GM23338 (cell line): ENCODE data around the gene CTU1.
"Not testable (repeated sequence)": the region's sequence is repeated elsewhere in the genome, so short reads cannot be mapped to it uniquely, and the experiment has no call there.

ENCODE experiments used
- CREB1 ChIP-seq: fragments of 250-450 bp; sonication (Bioruptor Pico); IDR thresholded peaks from 2 replicates; pipeline ENCODE4 v1.5.0; 2020; ENCODE audit warnings: low read depth, mild to moderate bottlenecking, moderate library complexity
- EZH2 ChIP-seq: fragments of 200-600 bp; sonication (generic); IDR thresholded peaks from one replicate; pipeline ENCODE4 v1.8.0; 2017; ENCODE audit warnings: antibody characterized with exemption, mild to moderate bottlenecking, low read depth; ENCODE audit not compliant: unreplicated experiment
- EZH2phosphoT487 ChIP-seq: fragments of 200-600 bp; sonication (generic); IDR thresholded peaks from one replicate; pipeline ENCODE4 v1.8.1; 2018; ENCODE audit warnings: antibody characterized with exemption; ENCODE audit not compliant: unreplicated experiment
- JUNB ChIP-seq: IDR thresholded peaks from one replicate; pipeline ENCODE4 v1.6.1; 2016; ENCODE audit warnings: antibody characterized with exemption; ENCODE audit not compliant: unreplicated experiment
- NANOG ChIP-seq: IDR thresholded peaks from 2 replicates; pipeline ENCODE4 v1.6.1; 2016; ENCODE audit warnings: antibody characterized with exemption, borderline replicate concordance
- POLR2AphosphoS5 ChIP-seq: IDR thresholded peaks from 2 replicates; pipeline ENCODE4 v1.6.1; 2016; ENCODE audit warnings: antibody characterized with exemption, low read depth
- STAT1 ChIP-seq: IDR thresholded peaks from one replicate; pipeline ENCODE4 v1.6.1; 2016; ENCODE audit warnings: antibody characterized with exemption; ENCODE audit not compliant: unreplicated experiment
- ZNF114 ChIP-seq: fragments of 250-450 bp; sonication (Bioruptor Pico); IDR thresholded peaks from 2 replicates; pipeline ENCODE4 v1.5.0; 2020; ENCODE audit warnings: mild to moderate bottlenecking, moderate library complexity
- ZNF331 ChIP-seq: fragments of 250-450 bp; sonication (Bioruptor Pico); IDR thresholded peaks from 2 replicates; pipeline ENCODE4 v1.5.0; 2020; ENCODE audit warnings: low read depth, mild to moderate bottlenecking, moderate library complexity
- TF ChIP-seq, protein P1 (sequence below), 2 experiments: fragments of 200-600 bp in 1 of 2; sonication (generic) in 1 of 2; conservative IDR thresholded peaks; 2 replicates each; pipeline versions ENCODE4 v1.5.1 to v1.6.1; 2016 to 2017; ENCODE audit warnings: antibody characterized with exemption in 2 of 2, low read depth in 2 of 2, mild to moderate bottlenecking in 2 of 2, moderate library complexity in 1 of 2
- TF ChIP-seq, protein P2 (sequence below): IDR thresholded peaks from one replicate; pipeline ENCODE4 v1.6.1; 2018; ENCODE audit warnings: antibody characterized with exemption; ENCODE audit not compliant: unreplicated experiment
- TF ChIP-seq, protein P3 (sequence below): IDR thresholded peaks from 2 replicates; pipeline ENCODE4 v1.6.1; 2016; ENCODE audit warnings: antibody characterized with exemption
- TF ChIP-seq, protein P4 (sequence below): fragments of 250-450 bp; sonication (Bioruptor Pico); IDR thresholded peaks from 2 replicates; pipeline ENCODE4 v1.5.0; 2020; ENCODE audit warnings: mild to moderate bottlenecking, moderate library complexity

DNA sequence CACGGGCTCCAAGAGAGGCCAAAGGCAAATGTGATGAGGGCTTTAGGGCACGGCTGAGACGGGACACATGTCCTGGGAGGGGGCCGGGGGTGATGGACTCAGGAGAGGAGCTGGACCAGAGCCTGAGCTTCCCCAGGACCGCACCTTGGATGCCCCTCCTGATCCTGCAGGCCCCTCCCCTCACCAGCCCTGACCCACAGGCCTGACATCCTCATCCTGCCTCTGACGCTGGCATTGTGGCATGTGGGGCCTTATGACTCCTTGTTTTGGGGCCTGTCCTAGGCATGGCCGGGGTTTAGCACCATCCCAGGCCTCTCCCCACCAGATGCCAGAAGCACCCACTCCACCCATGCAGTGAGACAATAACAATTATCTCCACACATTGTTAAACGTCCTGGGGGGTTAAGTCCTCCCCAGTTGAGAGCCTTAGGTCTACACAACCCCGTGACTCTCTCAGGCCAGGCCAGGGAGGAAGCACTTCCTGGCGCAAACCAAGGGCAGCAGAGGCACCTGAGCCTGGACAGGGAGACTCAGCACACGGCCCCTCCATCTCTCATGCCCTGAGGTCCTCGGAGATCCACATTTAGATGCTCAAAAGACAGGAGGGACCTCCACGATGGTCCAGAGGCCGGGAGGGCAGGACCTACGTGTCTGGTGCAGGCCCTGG lies 34.7 kb upstream of the CTU1 start:
- TF ChIP-seq POLR2AphosphoS5; EZH2; EZH2phosphoT487; CREB1 (CRISPR knock-in tag); STAT1; JUNB; ZNF331 (CRISPR knock-in tag); ZNF114; NANOG: not testable (repeated sequence)
- TF ChIP-seq, protein P1, sequence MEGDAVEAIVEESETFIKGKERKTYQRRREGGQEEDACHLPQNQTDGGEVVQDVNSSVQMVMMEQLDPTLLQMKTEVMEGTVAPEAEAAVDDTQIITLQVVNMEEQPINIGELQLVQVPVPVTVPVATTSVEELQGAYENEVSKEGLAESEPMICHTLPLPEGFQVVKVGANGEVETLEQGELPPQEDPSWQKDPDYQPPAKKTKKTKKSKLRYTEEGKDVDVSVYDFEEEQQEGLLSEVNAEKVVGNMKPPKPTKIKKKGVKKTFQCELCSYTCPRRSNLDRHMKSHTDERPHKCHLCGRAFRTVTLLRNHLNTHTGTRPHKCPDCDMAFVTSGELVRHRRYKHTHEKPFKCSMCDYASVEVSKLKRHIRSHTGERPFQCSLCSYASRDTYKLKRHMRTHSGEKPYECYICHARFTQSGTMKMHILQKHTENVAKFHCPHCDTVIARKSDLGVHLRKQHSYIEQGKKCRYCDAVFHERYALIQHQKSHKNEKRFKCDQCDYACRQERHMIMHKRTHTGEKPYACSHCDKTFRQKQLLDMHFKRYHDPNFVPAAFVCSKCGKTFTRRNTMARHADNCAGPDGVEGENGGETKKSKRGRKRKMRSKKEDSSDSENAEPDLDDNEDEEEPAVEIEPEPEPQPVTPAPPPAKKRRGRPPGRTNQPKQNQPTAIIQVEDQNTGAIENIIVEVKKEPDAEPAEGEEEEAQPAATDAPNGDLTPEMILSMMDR (conservative IDR thresholded peaks at IDR 0.05; ENCODE audit: low read depth in 2 of 2) = not testable (repeated sequence)
- TF ChIP-seq, protein P2, sequence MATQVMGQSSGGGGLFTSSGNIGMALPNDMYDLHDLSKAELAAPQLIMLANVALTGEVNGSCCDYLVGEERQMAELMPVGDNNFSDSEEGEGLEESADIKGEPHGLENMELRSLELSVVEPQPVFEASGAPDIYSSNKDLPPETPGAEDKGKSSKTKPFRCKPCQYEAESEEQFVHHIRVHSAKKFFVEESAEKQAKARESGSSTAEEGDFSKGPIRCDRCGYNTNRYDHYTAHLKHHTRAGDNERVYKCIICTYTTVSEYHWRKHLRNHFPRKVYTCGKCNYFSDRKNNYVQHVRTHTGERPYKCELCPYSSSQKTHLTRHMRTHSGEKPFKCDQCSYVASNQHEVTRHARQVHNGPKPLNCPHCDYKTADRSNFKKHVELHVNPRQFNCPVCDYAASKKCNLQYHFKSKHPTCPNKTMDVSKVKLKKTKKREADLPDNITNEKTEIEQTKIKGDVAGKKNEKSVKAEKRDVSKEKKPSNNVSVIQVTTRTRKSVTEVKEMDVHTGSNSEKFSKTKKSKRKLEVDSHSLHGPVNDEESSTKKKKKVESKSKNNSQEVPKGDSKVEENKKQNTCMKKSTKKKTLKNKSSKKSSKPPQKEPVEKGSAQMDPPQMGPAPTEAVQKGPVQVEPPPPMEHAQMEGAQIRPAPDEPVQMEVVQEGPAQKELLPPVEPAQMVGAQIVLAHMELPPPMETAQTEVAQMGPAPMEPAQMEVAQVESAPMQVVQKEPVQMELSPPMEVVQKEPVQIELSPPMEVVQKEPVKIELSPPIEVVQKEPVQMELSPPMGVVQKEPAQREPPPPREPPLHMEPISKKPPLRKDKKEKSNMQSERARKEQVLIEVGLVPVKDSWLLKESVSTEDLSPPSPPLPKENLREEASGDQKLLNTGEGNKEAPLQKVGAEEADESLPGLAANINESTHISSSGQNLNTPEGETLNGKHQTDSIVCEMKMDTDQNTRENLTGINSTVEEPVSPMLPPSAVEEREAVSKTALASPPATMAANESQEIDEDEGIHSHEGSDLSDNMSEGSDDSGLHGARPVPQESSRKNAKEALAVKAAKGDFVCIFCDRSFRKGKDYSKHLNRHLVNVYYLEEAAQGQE = not testable (repeated sequence)
- TF ChIP-seq, protein P3, sequence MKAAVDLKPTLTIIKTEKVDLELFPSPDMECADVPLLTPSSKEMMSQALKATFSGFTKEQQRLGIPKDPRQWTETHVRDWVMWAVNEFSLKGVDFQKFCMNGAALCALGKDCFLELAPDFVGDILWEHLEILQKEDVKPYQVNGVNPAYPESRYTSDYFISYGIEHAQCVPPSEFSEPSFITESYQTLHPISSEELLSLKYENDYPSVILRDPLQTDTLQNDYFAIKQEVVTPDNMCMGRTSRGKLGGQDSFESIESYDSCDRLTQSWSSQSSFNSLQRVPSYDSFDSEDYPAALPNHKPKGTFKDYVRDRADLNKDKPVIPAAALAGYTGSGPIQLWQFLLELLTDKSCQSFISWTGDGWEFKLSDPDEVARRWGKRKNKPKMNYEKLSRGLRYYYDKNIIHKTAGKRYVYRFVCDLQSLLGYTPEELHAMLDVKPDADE = not testable (repeated sequence)
- TF ChIP-seq, protein P4, sequence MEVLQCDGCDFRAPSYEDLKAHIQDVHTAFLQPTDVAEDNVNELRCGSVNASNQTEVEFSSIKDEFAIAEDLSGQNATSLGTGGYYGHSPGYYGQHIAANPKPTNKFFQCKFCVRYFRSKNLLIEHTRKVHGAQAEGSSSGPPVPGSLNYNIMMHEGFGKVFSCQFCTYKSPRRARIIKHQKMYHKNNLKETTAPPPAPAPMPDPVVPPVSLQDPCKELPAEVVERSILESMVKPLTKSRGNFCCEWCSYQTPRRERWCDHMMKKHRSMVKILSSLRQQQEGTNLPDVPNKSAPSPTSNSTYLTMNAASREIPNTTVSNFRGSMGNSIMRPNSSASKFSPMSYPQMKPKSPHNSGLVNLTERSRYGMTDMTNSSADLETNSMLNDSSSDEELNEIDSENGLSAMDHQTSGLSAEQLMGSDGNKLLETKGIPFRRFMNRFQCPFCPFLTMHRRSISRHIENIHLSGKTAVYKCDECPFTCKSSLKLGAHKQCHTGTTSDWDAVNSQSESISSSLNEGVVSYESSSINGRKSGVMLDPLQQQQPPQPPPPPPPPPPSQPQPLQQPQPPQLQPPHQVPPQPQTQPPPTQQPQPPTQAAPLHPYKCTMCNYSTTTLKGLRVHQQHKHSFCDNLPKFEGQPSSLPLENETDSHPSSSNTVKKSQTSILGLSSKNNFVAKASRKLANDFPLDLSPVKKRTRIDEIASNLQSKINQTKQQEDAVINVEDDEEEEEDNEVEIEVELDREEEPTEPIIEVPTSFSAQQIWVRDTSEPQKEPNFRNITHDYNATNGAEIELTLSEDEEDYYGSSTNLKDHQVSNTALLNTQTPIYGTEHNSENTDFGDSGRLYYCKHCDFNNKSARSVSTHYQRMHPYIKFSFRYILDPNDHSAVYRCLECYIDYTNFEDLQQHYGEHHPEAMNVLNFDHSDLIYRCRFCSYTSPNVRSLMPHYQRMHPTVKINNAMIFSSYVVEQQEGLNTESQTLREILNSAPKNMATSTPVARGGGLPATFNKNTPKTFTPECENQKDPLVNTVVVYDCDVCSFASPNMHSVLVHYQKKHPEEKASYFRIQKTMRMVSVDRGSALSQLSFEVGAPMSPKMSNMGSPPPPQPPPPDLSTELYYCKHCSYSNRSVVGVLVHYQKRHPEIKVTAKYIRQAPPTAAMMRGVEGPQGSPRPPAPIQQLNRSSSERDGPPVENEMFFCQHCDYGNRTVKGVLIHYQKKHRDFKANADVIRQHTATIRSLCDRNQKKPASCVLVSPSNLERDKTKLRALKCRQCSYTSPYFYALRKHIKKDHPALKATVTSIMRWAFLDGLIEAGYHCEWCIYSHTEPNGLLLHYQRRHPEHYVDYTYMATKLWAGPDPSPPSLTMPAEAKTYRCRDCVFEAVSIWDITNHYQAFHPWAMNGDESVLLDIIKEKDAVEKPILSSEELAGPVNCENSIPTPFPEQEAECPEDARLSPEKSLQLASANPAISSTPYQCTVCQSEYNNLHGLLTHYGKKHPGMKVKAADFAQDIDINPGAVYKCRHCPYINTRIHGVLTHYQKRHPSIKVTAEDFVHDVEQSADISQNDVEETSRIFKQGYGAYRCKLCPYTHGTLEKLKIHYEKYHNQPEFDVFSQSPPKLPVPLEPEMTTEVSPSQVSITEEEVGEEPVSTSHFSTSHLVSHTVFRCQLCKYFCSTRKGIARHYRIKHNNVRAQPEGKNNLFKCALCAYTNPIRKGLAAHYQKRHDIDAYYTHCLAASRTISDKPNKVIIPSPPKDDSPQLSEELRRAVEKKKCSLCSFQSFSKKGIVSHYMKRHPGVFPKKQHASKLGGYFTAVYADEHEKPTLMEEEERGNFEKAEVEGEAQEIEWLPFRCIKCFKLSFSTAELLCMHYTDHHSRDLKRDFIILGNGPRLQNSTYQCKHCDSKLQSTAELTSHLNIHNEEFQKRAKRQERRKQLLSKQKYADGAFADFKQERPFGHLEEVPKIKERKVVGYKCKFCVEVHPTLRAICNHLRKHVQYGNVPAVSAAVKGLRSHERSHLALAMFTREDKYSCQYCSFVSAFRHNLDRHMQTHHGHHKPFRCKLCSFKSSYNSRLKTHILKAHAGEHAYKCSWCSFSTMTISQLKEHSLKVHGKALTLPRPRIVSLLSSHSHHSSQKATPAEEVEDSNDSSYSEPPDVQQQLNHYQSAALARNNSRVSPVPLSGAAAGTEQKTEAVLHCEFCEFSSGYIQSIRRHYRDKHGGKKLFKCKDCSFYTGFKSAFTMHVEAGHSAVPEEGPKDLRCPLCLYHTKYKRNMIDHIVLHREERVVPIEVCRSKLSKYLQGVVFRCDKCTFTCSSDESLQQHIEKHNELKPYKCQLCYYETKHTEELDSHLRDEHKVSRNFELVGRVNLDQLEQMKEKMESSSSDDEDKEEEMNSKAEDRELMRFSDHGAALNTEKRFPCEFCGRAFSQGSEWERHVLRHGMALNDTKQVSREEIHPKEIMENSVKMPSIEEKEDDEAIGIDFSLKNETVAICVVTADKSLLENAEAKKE (CRISPR knock-in tag) = not testable (repeated sequence)
